Activated B cell treated with CpG ODN at 0.5 μM for 24 hours (primary cell): ENCODE data around the gene TMEM176B. TPM values are rescaled to one million over a fixed set of nuclear protein-coding genes. Genes with fewer than 3 reads are reported as not detected.

ENCODE experiments used
- ATAC-seq: fragments of 200-7000 bp; cut with Tn5 transposase; one replicate; pipeline ENCODE4 v1.10.0; 2021; ENCODE audit warnings: low read depth, mild to moderate bottlenecking, moderate library complexity
- CTCF ChIA-PET: fragments of 350-600 bp; sonication (Branson Sonifier 250); formaldehyde crosslinking; loops from one replicate; lab custom pipeline; 2021; ENCODE audit warnings: antibody characterized with exemption; lab: Charles Lee
- POLR2A ChIA-PET: fragments of 350-600 bp; sonication (Branson Sonifier 250); formaldehyde crosslinking; loops from one replicate; lab custom pipeline; 2021; ENCODE audit warnings: antibody characterized with exemption; lab: Charles Lee
- DNase-seq: peaks from one replicate; pipeline ENCODE4 v3.0.0; 2022
- H3K27ac Mint-ChIP-seq: one replicate; pipeline ENCODE4 v1.8.0; 2020; ENCODE audit warnings: mixed read lengths
- H3K27me3 Mint-ChIP-seq: one replicate; pipeline ENCODE4 v1.8.0; 2021; ENCODE audit warnings: mixed read lengths
- H3K36me3 Mint-ChIP-seq: one replicate; pipeline ENCODE4 v1.8.0; 2021; ENCODE audit warnings: low read depth, mixed read lengths
- H3K4me1 Mint-ChIP-seq: one replicate; pipeline ENCODE4 v1.8.0; 2021; ENCODE audit warnings: mixed read lengths
- H3K4me3 Mint-ChIP-seq: one replicate; pipeline ENCODE4 v1.8.0; 2020; ENCODE audit warnings: mild to moderate bottlenecking, mixed read lengths
- H3K9me3 Mint-ChIP-seq: one replicate; pipeline ENCODE4 v1.8.0; 2020; ENCODE audit warnings: mixed read lengths
- CTCF ChIP-seq: fragments of 200-600 bp; IDR thresholded peaks from one replicate; pipeline ENCODE4 v1.8.0; 2022; ENCODE audit warnings: antibody characterized with exemption, mild to moderate bottlenecking
- intact Hi-C: fragments of 100-400 bp; cut with micrococcal nuclease; formaldehyde crosslinking; loops from one replicate; pipeline ENCODE4 v1.15.1; 2024
- total RNA-seq: library from RNA; stranded (reverse); gene quantifications from 2 replicates; pipeline ENCODE4 v1.2.3, GENCODE V29; 2022

Gene TMEM176B
- total RNA-seq, 1 donor from 2014 or later = 0.47 TPM

DNA sequence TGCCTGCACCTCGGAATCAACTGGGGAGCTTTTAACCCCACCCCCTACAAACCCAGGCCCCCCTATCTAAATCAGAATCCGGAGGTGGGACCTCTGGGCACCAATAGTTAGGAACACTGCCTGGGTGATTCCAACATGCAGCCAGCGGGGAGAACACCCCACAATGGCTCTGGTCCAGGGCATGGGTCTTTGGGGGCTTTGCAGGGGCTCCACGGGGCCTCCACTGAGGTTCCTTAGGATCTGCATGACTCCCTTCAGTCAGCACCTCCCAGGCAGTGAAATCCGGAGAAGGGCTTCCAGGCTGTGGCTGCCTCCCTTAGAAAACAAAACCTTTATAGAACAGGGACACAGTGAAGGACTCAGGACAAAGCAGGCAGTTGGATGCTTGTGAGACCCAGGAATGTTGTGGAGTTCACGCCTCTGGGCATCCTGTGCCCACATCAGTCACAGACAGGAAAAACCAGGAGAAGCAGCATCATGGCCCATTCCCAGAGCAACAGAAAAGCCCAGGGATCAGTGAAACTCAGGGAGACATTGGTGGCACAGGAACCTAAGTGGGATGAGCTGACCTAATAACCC is 35.6 kb upstream of the TMEM176B start:
- H3K4me1 Mint-ChIP-seq = no peaks in the 10 kb centered on the region
- H3K4me3 Mint-ChIP-seq = no peak overlapping the region
- POLR2A ChIA-PET = no interaction called here
- ATAC-seq (no peak), DNase-seq (no peak)
- no peak for TF ChIP-seq CTCF
- peaks cover 10% of the 10 kb centered on the region for H3K27me3 Mint-ChIP-seq
- intact Hi-C loops = no loop called here
- CTCF ChIA-PET = no interaction called here
- H3K27ac Mint-ChIP-seq = no peak overlapping the region
- H3K36me3 Mint-ChIP-seq = no peaks in the 10 kb centered on the region
- no peaks in the 10 kb centered on the region for H3K9me3 Mint-ChIP-seq

DNA sequence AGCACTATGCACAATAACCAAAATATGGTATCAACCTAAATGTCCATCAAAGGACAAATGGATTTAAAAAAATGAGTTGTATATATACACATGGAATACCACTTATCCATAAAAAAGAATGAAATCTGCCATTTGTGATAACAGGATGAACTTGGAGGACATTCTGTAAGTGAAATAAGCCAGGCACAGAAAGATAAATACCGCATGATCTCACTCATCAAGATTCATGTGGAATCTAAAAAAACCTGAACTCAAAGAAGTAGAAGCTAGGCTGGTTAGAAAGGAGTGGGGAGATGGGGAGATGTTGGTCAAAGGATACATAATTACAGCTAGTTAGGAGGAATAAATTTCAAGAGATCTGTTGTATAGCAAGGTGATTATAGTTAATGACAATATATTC is 34.9 kb upstream of the TMEM176B start:
- Mint-ChIP-seq H3K27ac (no peak overlapping the region), H3K9me3 (no peaks in the 10 kb centered on the region), H3K4me1 (no peaks in the 10 kb centered on the region), H3K36me3 (no peaks in the 10 kb centered on the region), H3K27me3 (peaks cover 10% of the 10 kb centered on the region), H3K4me3 (no peak overlapping the region)
- no peak for DNase-seq
- ATAC-seq = no peak
- intact Hi-C loops = no loop called here
- no peak for TF ChIP-seq CTCF
- POLR2A ChIA-PET = no interaction called here
- CTCF ChIA-PET = no interaction called here

- no peak for TF ChIP-seq CTCF
- intact Hi-C loops = no loop called here
- no peaks in the 10 kb centered on the region for H3K36me3 Mint-ChIP-seq
- no peaks in the 10 kb centered on the region for H3K4me1 Mint-ChIP-seq
- no peak overlapping the region for H3K27ac Mint-ChIP-seq
- CTCF ChIA-PET = no interaction called here
- peaks cover 8% of the 10 kb centered on the region for H3K27me3 Mint-ChIP-seq
- DNase-seq (no peak), ATAC-seq (no peak)
- no peaks in the 10 kb centered on the region for H3K9me3 Mint-ChIP-seq
- H3K4me3 Mint-ChIP-seq = no peak overlapping the region
- POLR2A ChIA-PET = no interaction called here
These were observed 31.7 kb upstream of the TMEM176B start for GRCh38 chr7:150831851-150832250.

DNA sequence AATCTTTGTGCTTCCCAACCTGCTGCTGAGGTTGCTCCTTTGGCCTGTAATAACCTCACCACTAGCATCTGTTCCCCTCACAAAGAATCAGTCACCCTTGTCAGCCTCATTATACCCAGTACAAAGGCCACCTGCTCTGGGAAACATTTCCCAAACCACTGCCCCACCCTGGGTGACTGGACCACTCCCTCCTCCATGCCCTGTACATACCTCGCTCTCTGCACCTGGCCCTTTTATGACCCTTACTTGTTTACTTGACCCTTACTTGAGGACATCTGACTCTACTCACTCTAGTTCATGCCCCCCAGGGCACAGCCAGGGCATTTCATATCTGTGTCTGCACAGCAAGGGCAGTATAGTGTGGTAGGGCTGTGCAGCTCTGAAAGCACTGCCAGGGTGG is 30.8 kb upstream of the TMEM176B start:
- DNase-seq = no peak
- ChIA-PET POLR2A (no interaction called here), CTCF (no interaction called here)
- no peaks in the 10 kb centered on the region for H3K9me3 Mint-ChIP-seq
- ATAC-seq = no peak
- H3K36me3 Mint-ChIP-seq = no peaks in the 10 kb centered on the region
- no peak overlapping the region for H3K27ac Mint-ChIP-seq
- no peaks in the 10 kb centered on the region for H3K4me1 Mint-ChIP-seq
- TF ChIP-seq CTCF = no peak
- no peak overlapping the region for H3K4me3 Mint-ChIP-seq
- intact Hi-C loops = no loop called here
- H3K27me3 Mint-ChIP-seq = peaks cover 12% of the 10 kb centered on the region

DNA sequence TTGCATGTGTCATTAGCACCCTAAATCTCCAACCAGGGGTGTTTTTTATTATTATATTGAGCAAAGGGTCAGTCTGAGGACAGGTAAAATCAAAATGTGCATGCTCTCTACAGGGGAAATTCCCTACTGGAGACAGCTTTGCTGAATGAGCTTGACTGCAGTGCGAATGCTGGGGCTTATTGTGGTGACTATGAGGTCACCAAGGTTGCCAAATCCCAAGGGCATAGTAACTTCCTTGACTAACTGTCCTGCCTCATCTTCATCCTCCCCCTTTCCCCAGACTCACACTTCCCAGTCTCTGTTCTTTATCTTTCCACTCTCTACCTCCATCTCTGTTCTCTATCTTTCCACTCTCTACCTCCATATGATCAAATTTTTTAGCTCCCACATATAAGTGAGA is 29.3 kb upstream of the TMEM176B start:
- CTCF ChIA-PET = no interaction called here
- no peak for ATAC-seq

More for the DNA sequence above, 29.3 kb upstream of the TMEM176B start:
- Mint-ChIP-seq H3K4me3 (no peak overlapping the region), H3K4me1 (no peaks in the 10 kb centered on the region), H3K9me3 (no peaks in the 10 kb centered on the region), H3K36me3 (no peaks in the 10 kb centered on the region), H3K27ac (no peak overlapping the region), H3K27me3 (peaks cover 9% of the 10 kb centered on the region)
- intact Hi-C loops = no loop called here
- TF ChIP-seq CTCF = no peak
- POLR2A ChIA-PET = no interaction called here
- no peak for DNase-seq
